NCI-H2227 (cell line): ENCODE results near the gene IGBP1.
"Not testable (repeated sequence)": the region's sequence is repeated elsewhere in the genome, so short reads cannot be mapped to it uniquely, and the experiment has no call there.

Experiments used
- DNase-seq: peaks from one replicate; lab custom pipeline; 2025; ENCODE audit not compliant: unreplicated experiment; lab: John Stamatoyannopoulos, UW

Gene IGBP1

GRCh38 chrX:70133303-70134115 is at the start of gene IGBP1:
Gene IGBP1, plus strand, starts transcription at chrX:70133447. Its CDS starts 501 bp downstream, at chrX:70133948.
- peak; percentile 94 for DNase-seq

- no peak for DNase-seq
Observed at GRCh38 chrX:70084592-70085240, 48.5 kb upstream of the IGBP1 start.

GRCh38 chrX:70087857-70088630 is 45.2 kb upstream of the IGBP1 start:
- no peak for DNase-seq

- no peak for DNase-seq
Observed at GRCh38 chrX:70088751-70089150, 44.5 kb upstream of the IGBP1 start.

- no peak for DNase-seq
Observed at GRCh38 chrX:70089604-70090297, 43.5 kb upstream of the IGBP1 start.

GRCh38 chrX:70092247-70092646 is 41.0 kb upstream of the IGBP1 start:
- no peak for DNase-seq

GRCh38 chrX:70096052-70096451 is 37.2 kb upstream of the IGBP1 start:
- no peak for DNase-seq

GRCh38 chrX:70105229-70105628 is 28.0 kb upstream of the IGBP1 start:
- no peak for DNase-seq

- DNase-seq, result not testable (repeated sequence)
Observed at GRCh38 chrX:70111436-70112026, 21.7 kb upstream of the IGBP1 start.

- no peak for DNase-seq
Observed at GRCh38 chrX:70117738-70118137, 15.5 kb upstream of the IGBP1 start.

GRCh38 chrX:70123014-70123413 is 10.2 kb upstream of the IGBP1 start:
- not testable (repeated sequence) for DNase-seq

GRCh38 chrX:70124678-70125077 is 8.6 kb upstream of the IGBP1 start:
- DNase-seq, result no peak

GRCh38 chrX:70128071-70128470 is 5.2 kb upstream of the IGBP1 start:
- no peak for DNase-seq

- no peak for DNase-seq
Observed at GRCh38 chrX:70129816-70130215, 3.4 kb upstream of the IGBP1 start.

- no peak for DNase-seq
Observed at GRCh38 chrX:70132224-70132623, 1.0 kb upstream of the IGBP1 start.

GRCh38 chrX:70132877-70133302 is 357 bp upstream of the IGBP1 start:
- no peak for DNase-seq

GRCh38 chrX:70134116-70134477 is 850 bp downstream of the IGBP1 start:
- DNase-seq, result peak; percentile 68

- DNase-seq, result no peak
Observed at GRCh38 chrX:70138622-70139021, 5.4 kb downstream of the IGBP1 start.

GRCh38 chrX:70139736-70140135 is 6.5 kb downstream of the IGBP1 start:
- no peak for DNase-seq

- DNase-seq, result peak; percentile 66
Observed at GRCh38 chrX:70141373-70141772, 8.1 kb downstream of the IGBP1 start.
